Ovary (tissue), 3 donors: ENCODE results near the gene SYS1.

Experiments used
- EP300 ChIP-seq: sonication (generic); formaldehyde crosslinking; IDR thresholded peaks from one replicate; pipeline ENCODE4 v1.6.1; 2017; ENCODE audit warnings: antibody characterized with exemption
- POLR2A ChIP-seq: fragments of 450-650 bp; IDR thresholded peaks from one replicate; pipeline ENCODE4 v1.6.1; 2017; ENCODE audit warnings: antibody characterized with exemption, mild to moderate bottlenecking, moderate library complexity
- TF ChIP-seq, protein P1 (sequence below), 3 donors: fragments of 450-650 bp in 2 of 3; fragments of 200-600 bp in 1 of 3; IDR thresholded peaks; one replicate each; pipeline versions ENCODE4 v1.5.1 to v1.8.0; 2016 to 2022; ENCODE audit warnings: antibody characterized with exemption in 3 of 3, mild to moderate bottlenecking in 1 of 3
- donor health status: DM: no; HTN: no; CAD: no.

DNA sequence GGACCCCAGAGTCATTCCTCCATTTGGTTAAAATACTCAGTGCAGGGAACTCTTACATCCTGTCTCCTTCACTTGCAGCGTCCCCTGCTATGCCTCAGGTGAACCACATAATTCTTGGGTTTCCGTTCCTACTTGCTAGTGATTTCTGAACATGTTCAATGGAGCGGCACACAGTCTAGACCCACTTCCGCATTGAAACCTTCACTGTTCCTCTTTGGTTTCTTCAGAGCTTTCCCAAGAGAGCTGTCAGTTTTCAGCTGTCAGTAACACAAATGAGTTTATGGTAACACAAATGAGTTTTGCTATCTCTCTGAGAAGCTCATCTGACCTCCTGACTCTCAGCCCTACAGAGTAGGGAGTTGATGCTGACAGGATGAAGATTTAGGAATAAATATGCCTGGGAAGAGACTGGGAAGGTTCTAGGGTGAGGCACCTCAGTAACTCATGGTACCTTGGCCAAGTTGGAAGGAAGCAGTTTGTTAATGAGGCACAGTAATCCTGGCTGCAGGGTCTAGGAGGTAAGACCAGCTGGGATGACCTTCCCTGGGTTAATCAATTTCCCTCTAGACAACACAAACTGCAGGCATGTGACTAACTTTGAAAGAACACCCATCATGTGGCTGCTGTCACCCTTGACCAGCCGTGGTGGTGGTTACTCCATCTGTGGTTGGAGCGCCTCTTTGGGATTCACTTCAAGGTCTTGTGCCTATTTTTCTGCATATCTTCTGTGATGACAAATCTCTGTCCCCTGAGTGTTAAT lies 5.4 kb downstream of the SYS1 start:
- TF ChIP-seq, protein P1, sequence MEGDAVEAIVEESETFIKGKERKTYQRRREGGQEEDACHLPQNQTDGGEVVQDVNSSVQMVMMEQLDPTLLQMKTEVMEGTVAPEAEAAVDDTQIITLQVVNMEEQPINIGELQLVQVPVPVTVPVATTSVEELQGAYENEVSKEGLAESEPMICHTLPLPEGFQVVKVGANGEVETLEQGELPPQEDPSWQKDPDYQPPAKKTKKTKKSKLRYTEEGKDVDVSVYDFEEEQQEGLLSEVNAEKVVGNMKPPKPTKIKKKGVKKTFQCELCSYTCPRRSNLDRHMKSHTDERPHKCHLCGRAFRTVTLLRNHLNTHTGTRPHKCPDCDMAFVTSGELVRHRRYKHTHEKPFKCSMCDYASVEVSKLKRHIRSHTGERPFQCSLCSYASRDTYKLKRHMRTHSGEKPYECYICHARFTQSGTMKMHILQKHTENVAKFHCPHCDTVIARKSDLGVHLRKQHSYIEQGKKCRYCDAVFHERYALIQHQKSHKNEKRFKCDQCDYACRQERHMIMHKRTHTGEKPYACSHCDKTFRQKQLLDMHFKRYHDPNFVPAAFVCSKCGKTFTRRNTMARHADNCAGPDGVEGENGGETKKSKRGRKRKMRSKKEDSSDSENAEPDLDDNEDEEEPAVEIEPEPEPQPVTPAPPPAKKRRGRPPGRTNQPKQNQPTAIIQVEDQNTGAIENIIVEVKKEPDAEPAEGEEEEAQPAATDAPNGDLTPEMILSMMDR (IDR thresholded peaks at IDR 0.05), result no peak
- TF ChIP-seq EP300 (no peak), POLR2A (no peak)
